Vagina (tissue), 2 donors: ENCODE data around the gene UBASH3B. TPM values are rescaled to one million over a fixed set of nuclear protein-coding genes. Genes with fewer than 3 reads are reported as not detected.

Experiments used
- DNase-seq, 2 donors: peaks; one replicate each; pipeline ENCODE4 v3.0.0-alpha.2; 2017; ENCODE audit errors: extremely low spot score in 2 of 2
- H3K27ac ChIP-seq: fragments of 200-600 bp; sonication (generic); one replicate; pipeline ENCODE4 v1.5.1; 2019
- H3K27me3 ChIP-seq: fragments of 200-600 bp; sonication (generic); one replicate; pipeline ENCODE4 v1.5.1; 2019
- H3K36me3 ChIP-seq, 2 donors: fragments of 200-600 bp; sonication (generic); one replicate each; pipeline ENCODE4 v1.5.1; 2017 to 2019
- H3K4me1 ChIP-seq: fragments of 200-600 bp; sonication (generic); one replicate; pipeline ENCODE4 v1.5.1; 2019
- H3K4me3 ChIP-seq, 2 donors: fragments of 200-600 bp; sonication (generic); 1 replicate in 1 of 2; 2 replicates in 1 of 2; pipeline ENCODE4 v1.5.1; 2016 to 2019
- H3K9me3 ChIP-seq: fragments of 200-600 bp; sonication (generic); one replicate; pipeline ENCODE4 v1.5.1; 2019
- CTCF ChIP-seq, 3 experiments: fragments of 450-650 bp in 2 of 3; fragments of 200-600 bp in 1 of 3; sonication (generic) in 1 of 3; IDR thresholded peaks; one replicate each; pipeline ENCODE4 v1.5.1; 2017 to 2019; ENCODE audit warnings: antibody characterized with exemption in 3 of 3, mild to moderate bottlenecking in 2 of 3, moderate library complexity in 2 of 3
- POLR2A ChIP-seq, 2 donors: fragments of 450-650 bp; IDR thresholded peaks; one replicate each; pipeline ENCODE4 v1.6.1; 2017; ENCODE audit warnings: antibody characterized with exemption in 2 of 2, mild to moderate bottlenecking in 2 of 2, moderate library complexity in 2 of 2
- POLR2AphosphoS5 ChIP-seq, 2 donors: sonication (generic); formaldehyde crosslinking; IDR thresholded peaks; one replicate each; pipeline ENCODE4 v1.9.0; 2017; ENCODE audit warnings: antibody characterized with exemption in 2 of 2, mild to moderate bottlenecking in 2 of 2, low read depth in 1 of 2; ENCODE audit not compliant: insufficient read depth in 1 of 2
- intact Hi-C: fragments of 100-400 bp; cut with DNase I; formaldehyde crosslinking; loops from one replicate; pipeline ENCODE4 v1.15.1; 2023
- total RNA-seq: library from RNA; depleted of rRNA; stranded (reverse); fragments of >200 nt; gene quantifications from one replicate; pipeline ENCODE4 v1.2.3, GENCODE V29; 2016

Gene UBASH3B
- total RNA-seq, 1 donor from 2014 or later: 2.2 TPM

- Histone ChIP-seq H3K9me3 (no peaks in the 10 kb centered on the region), H3K4me3 (no peak overlapping the region), H3K27ac (no peak overlapping the region), H3K27me3 (no peaks in the 10 kb centered on the region), H3K36me3 (no peaks in the 10 kb centered on the region), H3K4me1 (peaks cover 18% of the 10 kb centered on the region)
- intact Hi-C loops: no loop called here
- no peak for DNase-seq
- no peak for TF ChIP-seq CTCF (IDR thresholded peaks at IDR 0.05)
- TF ChIP-seq POLR2A (IDR thresholded peaks at IDR 0.05): no peak
- TF ChIP-seq POLR2AphosphoS5 (IDR thresholded peaks at IDR 0.05; ENCODE audit: insufficient read depth in 1 of 2, low read depth in 1 of 2): no peak
Measured at GRCh38 chr11:122749005-122749687, 93.6 kb downstream of the UBASH3B start.

GRCh38 chr11:122750049-122750448 is 94.5 kb downstream of the UBASH3B start:
- H3K4me1 ChIP-seq: peaks cover 18% of the 10 kb centered on the region
- intact Hi-C loops: no loop called here
- no peak for DNase-seq
- TF ChIP-seq POLR2A (IDR thresholded peaks at IDR 0.05): no peak
- TF ChIP-seq POLR2AphosphoS5 (IDR thresholded peaks at IDR 0.05; ENCODE audit: insufficient read depth in 1 of 2, low read depth in 1 of 2): no peak
- TF ChIP-seq CTCF (IDR thresholded peaks at IDR 0.05): no peak
- no peaks in the 10 kb centered on the region for H3K27me3 ChIP-seq
- H3K27ac ChIP-seq: no peak overlapping the region
- no peaks in the 10 kb centered on the region for H3K36me3 ChIP-seq
- H3K4me3 ChIP-seq: no peak overlapping the region
- no peaks in the 10 kb centered on the region for H3K9me3 ChIP-seq

GRCh38 chr11:122751292-122752070 is 96.0 kb downstream of the UBASH3B start:
- intact Hi-C loops: no loop called here
- no peak for TF ChIP-seq CTCF (IDR thresholded peaks at IDR 0.05)
- TF ChIP-seq POLR2A (IDR thresholded peaks at IDR 0.05): no peak
- no peak for TF ChIP-seq POLR2AphosphoS5 (IDR thresholded peaks at IDR 0.05; ENCODE audit: insufficient read depth in 1 of 2, low read depth in 1 of 2)
- Histone ChIP-seq H3K27ac (no peak overlapping the region), H3K4me1 (peaks cover 17% of the 10 kb centered on the region), H3K4me3 (no peak overlapping the region), H3K9me3 (no peaks in the 10 kb centered on the region), H3K27me3 (no peaks in the 10 kb centered on the region), H3K36me3 (no peaks in the 10 kb centered on the region)
- DNase-seq: no peak

GRCh38 chr11:122754028-122754427 is 98.5 kb downstream of the UBASH3B start:
- Histone ChIP-seq H3K9me3 (no peaks in the 10 kb centered on the region), H3K4me1 (peaks cover 8% of the 10 kb centered on the region), H3K4me3 (no peak overlapping the region), H3K27ac (no peak overlapping the region), H3K36me3 (no peaks in the 10 kb centered on the region), H3K27me3 (no peaks in the 10 kb centered on the region)
- TF ChIP-seq POLR2A (IDR thresholded peaks at IDR 0.05) (no peak), CTCF (IDR thresholded peaks at IDR 0.05) (no peak), POLR2AphosphoS5 (IDR thresholded peaks at IDR 0.05; ENCODE audit: insufficient read depth in 1 of 2, low read depth in 1 of 2) (no peak)
- no peak for DNase-seq
- intact Hi-C loops: no loop called here
